HL-60 (cell line): Measurements from ENCODE around the gene ARRDC5.

Source experiments
- CTCF ChIP-seq: IDR thresholded peaks from one replicate; pipeline ENCODE4 v1.5.1; 2011; ENCODE audit warnings: low read length, control low read depth, inconsistent platforms; ENCODE audit not compliant: insufficient read depth
- GABPA ChIP-seq: IDR thresholded peaks from 2 replicates; pipeline ENCODE4 v1.6.1; 2012; ENCODE audit warnings: low read depth
- POLR2AphosphoS5 ChIP-seq: IDR thresholded peaks from 2 replicates; pipeline ENCODE4 v1.6.1; 2012; ENCODE audit warnings: low read depth
- REST ChIP-seq: IDR thresholded peaks from 2 replicates; pipeline ENCODE4 v1.6.1; 2012; ENCODE audit warnings: low read depth; ENCODE audit not compliant: insufficient replicate concordance
- SPI1 ChIP-seq: IDR thresholded peaks from 2 replicates; pipeline ENCODE4 v1.6.1; 2012; ENCODE audit warnings: low read depth, mild to moderate bottlenecking, borderline replicate concordance

DNA sequence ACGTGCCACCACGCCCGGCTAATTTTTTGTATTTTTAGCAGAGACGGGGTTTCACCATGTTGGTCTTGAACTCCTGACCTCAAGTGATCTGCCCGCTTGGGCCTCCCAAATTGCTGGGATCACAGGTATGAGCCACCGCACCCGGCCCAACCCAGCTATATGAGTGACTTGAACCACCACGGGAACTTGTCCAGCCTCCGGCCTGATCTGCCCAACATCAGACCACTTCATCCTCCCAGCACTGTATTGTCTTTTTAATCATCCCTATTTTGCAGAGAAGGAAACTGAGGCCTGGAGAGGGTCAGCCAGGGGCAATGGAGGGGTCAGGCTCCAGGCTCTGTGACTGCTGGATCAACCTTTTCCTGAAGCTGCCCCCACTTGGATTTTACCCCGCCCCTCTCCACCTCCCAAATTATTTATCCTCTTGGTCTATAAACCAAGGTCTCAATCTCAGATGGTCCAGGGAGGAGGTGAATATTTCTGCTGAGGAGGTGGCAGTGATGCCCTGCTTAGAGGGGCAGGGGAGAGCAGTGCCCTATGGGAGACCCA, 34.3 kb downstream of the ARRDC5 start:
- TF ChIP-seq POLR2AphosphoS5 (no peak), CTCF (no peak), SPI1 (no peak), REST (no peak), GABPA (no peak)
